OCI-LY7 (cell line): ENCODE results near the gene IKZF1. TPM values are rescaled to one million over a fixed set of nuclear protein-coding genes. Genes with fewer than 3 reads are reported as not detected.
A peak's percentile ranks its signal among the peaks of the same experiment; 100 is the strongest.

ENCODE experiments used
- BruUV-seq: library from RNA; stranded (reverse); fragments of 400-500 nt; replicated peaks from 2 replicates; lab custom pipeline; 2021; lab: Mats Ljungman, UMichigan
- CTCF ChIA-PET: fragments of 300-600 bp; sonication (Branson Sonifier 250); formaldehyde crosslinking; loops from one replicate; lab custom pipeline; 2022; ENCODE audit warnings: antibody characterized with exemption; ENCODE audit not compliant: unreplicated experiment; lab: Charles Lee
- POLR2A ChIA-PET: fragments of 300-600 bp; sonication (Branson Sonifier 250); formaldehyde crosslinking; loops from one replicate; lab custom pipeline; 2022; ENCODE audit warnings: antibody characterized with exemption; lab: Charles Lee
- DNase-seq: peaks from one replicate; pipeline ENCODE4 v3.0.0-alpha.2; 2015; ENCODE audit warnings: low spot score
- H2AFZ ChIP-seq: fragments of 200-600 bp; sonication (generic), shearing (Covaris generic); 2 replicates; pipeline ENCODE4 v1.6.1; 2014; ENCODE audit warnings: mild to moderate bottlenecking, antibody characterized with exemption, low read length, moderate library complexity
- H3K27ac ChIP-seq: fragments of 200-600 bp; sonication (generic); 2 replicates; pipeline ENCODE4 v1.5.1; 2014; ENCODE audit warnings: mixed run types, low read depth, mild to moderate bottlenecking, moderate library complexity, low read length, inconsistent platforms; ENCODE audit not compliant: poor library complexity, severe bottlenecking
- H3K36me3 ChIP-seq: fragments of 200-600 bp; sonication (generic); 2 replicates; pipeline ENCODE4 v1.6.1; 2014; ENCODE audit warnings: mild to moderate bottlenecking, antibody characterized with exemption, low read length, moderate library complexity, mixed read lengths; ENCODE audit not compliant: insufficient read depth
- H3K4me1 ChIP-seq: fragments of 200-600 bp; sonication (generic); 2 replicates; pipeline ENCODE4 v1.5.1; 2014; ENCODE audit warnings: mild to moderate bottlenecking, low read length; ENCODE audit not compliant: insufficient read depth, poor library complexity, severe bottlenecking
- H3K4me2 ChIP-seq: fragments of 200-600 bp; sonication (generic); 2 replicates; pipeline ENCODE4 v1.6.1; 2014; ENCODE audit warnings: mild to moderate bottlenecking, low read length
- H3K4me3 ChIP-seq: fragments of 200-600 bp; sonication (generic); 2 replicates; pipeline ENCODE4 v1.5.1; 2014; ENCODE audit warnings: mild to moderate bottlenecking, low read depth, low read length; ENCODE audit not compliant: poor library complexity, severe bottlenecking
- H3K79me2 ChIP-seq: fragments of 200-600 bp; sonication (generic); 2 replicates; pipeline ENCODE4 v1.6.1; 2016; ENCODE audit warnings: low read depth, mild to moderate bottlenecking, low read length, moderate library complexity, mixed read lengths; ENCODE audit not compliant: insufficient read depth
- H3K9me2 ChIP-seq: fragments of 200-600 bp; sonication (generic); 2 replicates; pipeline ENCODE4 v1.6.1; 2016; ENCODE audit warnings: mild to moderate bottlenecking, low read length, mixed read lengths; ENCODE audit not compliant: insufficient read depth
- H3K9me3 ChIP-seq: fragments of 200-600 bp; sonication (generic); 2 replicates; pipeline ENCODE4 v1.6.1; 2014; ENCODE audit warnings: mild to moderate bottlenecking, mixed run types, low read length, mixed read lengths
- H4K20me1 ChIP-seq: fragments of 200-600 bp; sonication (generic); 2 replicates; pipeline ENCODE4 v1.6.1; 2014; ENCODE audit warnings: mild to moderate bottlenecking, antibody characterized with exemption, low read length, moderate library complexity, mixed read lengths; ENCODE audit not compliant: insufficient read depth
- CTCF ChIP-seq: fragments of 200-600 bp; sonication (generic); conservative IDR thresholded peaks from 2 replicates; pipeline ENCODE4 v1.5.1; 2014; ENCODE audit warnings: mild to moderate bottlenecking, antibody characterized with exemption, low read length, moderate library complexity, mixed read lengths
- EZH2phosphoT487 ChIP-seq: fragments of 200-600 bp; sonication (generic); IDR thresholded peaks from 2 replicates; pipeline ENCODE4 v1.6.1; 2018; ENCODE audit warnings: low read depth, borderline replicate concordance, mild to moderate bottlenecking, mixed run types, antibody characterized with exemption, low read length, moderate library complexity, mixed read lengths
- intact Hi-C: fragments of 100-400 bp; cut with micrococcal nuclease; formaldehyde crosslinking; loops from one replicate; pipeline ENCODE4 v1.10.0; 2022; ENCODE audit not compliant: unreplicated experiment
- total RNA-seq, 2 experiments: library from RNA; depleted of rRNA in 1 of 2; stranded (reverse); fragments of >200 nt in 1 of 2; shearing (Covaris generic) in 1 of 2; gene quantifications; 2 replicates each; pipeline ENCODE4 v1.2.3, GENCODE V29; 2014 to 2022

The IKZF1 gene
- total RNA-seq, 2 experiments from 2014 or later, result 108 to 161 TPM

DNA sequence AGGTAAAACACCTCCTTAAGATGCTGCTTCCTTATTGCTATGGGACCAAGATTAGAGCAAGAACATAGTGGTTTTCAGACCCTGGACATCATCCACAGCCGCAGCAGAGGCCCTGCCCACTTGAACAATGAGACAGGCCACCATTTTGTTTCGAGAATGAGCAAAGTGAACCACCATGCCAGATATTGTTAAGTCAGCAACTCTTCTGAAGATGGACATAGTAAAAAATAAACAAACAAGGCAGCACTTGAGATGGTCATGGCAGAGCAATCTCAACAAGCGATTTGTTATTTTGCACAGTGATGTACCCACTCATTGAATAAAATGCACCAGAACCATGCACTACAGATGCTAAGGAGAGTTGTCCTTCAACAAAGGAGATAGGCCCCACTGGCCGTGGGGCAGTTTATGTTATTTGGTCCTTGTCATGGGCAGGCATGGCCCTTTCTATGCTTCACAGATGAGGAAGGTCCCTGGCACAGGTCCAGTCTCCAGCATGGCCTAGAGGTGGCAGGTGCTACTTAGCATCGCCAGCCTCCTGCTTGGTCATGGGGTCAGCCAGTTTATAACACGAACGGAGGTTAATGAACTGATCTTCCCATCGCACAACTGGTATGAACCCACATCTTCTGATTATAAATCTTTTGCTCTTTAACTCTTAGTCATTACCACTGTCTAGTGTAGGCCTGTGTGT, 44.1 kb downstream of the IKZF1 start:
- H3K36me3 ChIP-seq, result peaks cover 90% of the 10 kb centered on the region
- intact Hi-C loops, result no loop called here

GRCh38 chr7:50349399-50349798, 44.9 kb downstream of the IKZF1 start:
- Histone ChIP-seq H3K79me2 (peaks cover 64% of the 10 kb centered on the region), H3K4me3 (no peak overlapping the region), H3K9me2 (no peaks in the 10 kb centered on the region), H4K20me1 (no peaks in the 10 kb centered on the region), H2AFZ (no peak overlapping the region), H3K9me3 (no peaks in the 10 kb centered on the region), H3K4me1 (peaks cover 64% of the 10 kb centered on the region), H3K27ac (no peak overlapping the region), H3K4me2 (peak overlapping the region; percentile 63; the same call in 1 of the 2 replicates), H3K36me3 (peaks cover 90% of the 10 kb centered on the region)
- ChIA-PET CTCF (no interaction called here), POLR2A (interaction anchor here (0.6 to 7.4 kb wide), 7 partner anchors 11 to 197 kb away, joined by 3 to 94 read pairs (median 4); no protein-coding TSS in a partner anchor)
- intact Hi-C loops, result no loop called here
- BruUV-seq, result no TSS peak
- TF ChIP-seq EZH2phosphoT487 (no peak), CTCF (no peak)
- DNase-seq, result no peak

More for the DNA sequence above, 44.1 kb downstream of the IKZF1 start:
- Histone ChIP-seq H3K4me2 (no peak overlapping the region), H3K27ac (no peak overlapping the region), H3K9me3 (no peaks in the 10 kb centered on the region), H3K9me2 (no peaks in the 10 kb centered on the region), H4K20me1 (no peaks in the 10 kb centered on the region), H3K79me2 (peaks cover 71% of the 10 kb centered on the region), H3K4me3 (no peak overlapping the region), H3K4me1 (peaks cover 70% of the 10 kb centered on the region), H2AFZ (no peak overlapping the region)
- POLR2A ChIA-PET, result interaction anchor here (0.6 to 7.4 kb wide), 3 partner anchors 10 to 44 kb away, joined by 3 to 94 read pairs (median 28); partner anchors contain the start of gene IKZF1
- no peak for DNase-seq
- CTCF ChIA-PET, result no interaction called here
- no peak for TF ChIP-seq EZH2phosphoT487
- no peak for TF ChIP-seq CTCF
- BruUV-seq, result no TSS peak
